GM18907 (cell line): ENCODE data around the gene DGKB.

Experiments used
- ATAC-seq: cut with Tn5 transposase; IDR thresholded peaks from one replicate; pipeline ENCODE4 v1.9.1; 2021; ENCODE audit warnings: mild to moderate bottlenecking, moderate library complexity; ENCODE audit not compliant: unreplicated experiment

Gene DGKB

GRCh38 chr7:14902589-14903067 lies at the start of gene DGKB:
Gene DGKB, minus strand, starts transcription at chr7:14902751.
- no peak for ATAC-seq

GRCh38 chr7:14950013-14950412 lies 47.5 kb upstream of the DGKB start:
- ATAC-seq = no peak

GRCh38 chr7:14938181-14938580 lies 35.6 kb upstream of the DGKB start:
- ATAC-seq = no peak

DNA sequence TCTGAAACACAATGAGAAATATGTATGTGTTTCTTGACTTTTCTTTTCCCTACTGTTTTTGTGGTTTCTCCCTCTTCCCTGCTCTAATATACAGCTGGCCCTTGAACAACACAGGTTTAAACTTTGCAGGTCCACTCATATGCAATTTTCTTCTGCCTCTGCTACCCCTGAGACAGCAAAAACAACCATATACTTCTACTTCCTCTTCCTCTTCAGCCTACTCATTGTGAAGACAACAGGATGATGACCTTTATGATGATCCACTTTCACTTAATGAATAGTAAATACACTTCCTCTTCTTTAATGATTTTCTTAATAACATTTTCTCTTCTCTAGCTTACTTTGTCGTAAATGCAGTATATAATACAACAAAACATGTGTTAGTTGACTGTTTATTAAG lies 35.0 kb upstream of the DGKB start:
- ATAC-seq = no peak

GRCh38 chr7:14936554-14936953 lies 34.0 kb upstream of the DGKB start:
- ATAC-seq = no peak

- no peak for ATAC-seq
These were observed 32.3 kb upstream of the DGKB start for GRCh38 chr7:14934839-14935238.

- no peak for ATAC-seq
These were observed 29.1 kb upstream of the DGKB start for GRCh38 chr7:14931511-14932215.

DNA sequence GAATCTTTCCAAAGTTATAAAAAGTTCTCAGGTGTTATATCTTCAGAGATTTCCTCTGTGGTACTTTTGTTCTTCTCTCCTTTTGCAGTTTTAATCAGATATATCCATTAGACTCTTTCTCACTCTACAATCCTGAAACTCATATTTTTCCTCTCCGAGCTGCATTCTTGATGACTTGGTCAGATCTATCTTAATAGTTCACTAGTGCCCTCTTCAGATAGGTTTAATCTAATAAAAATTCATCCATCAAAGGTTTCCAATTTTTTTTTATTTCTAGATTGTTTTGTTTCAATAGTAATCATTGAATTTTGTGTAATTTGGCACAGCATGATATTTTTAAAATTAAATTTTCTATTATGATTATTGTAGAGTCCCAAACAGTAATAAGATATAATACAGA lies 21.8 kb upstream of the DGKB start:
- ATAC-seq = no peak

DNA sequence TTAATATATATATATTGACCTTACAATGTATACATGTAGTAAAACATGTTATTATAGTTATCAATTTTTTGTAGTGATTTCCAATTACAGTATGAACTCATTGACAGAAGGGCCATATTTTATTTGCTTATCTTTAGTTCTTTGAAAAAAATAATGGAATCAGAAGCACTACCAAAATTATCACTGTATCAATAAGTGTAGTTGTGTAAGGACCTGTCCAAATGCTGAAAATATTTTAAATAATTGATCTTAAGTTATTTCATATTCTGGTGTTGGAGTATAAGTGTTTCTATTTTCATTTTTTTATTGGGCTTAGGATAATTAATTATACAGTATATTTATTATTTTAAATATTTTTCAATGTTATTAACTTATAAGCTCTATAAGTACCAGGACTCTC lies 8.5 kb upstream of the DGKB start:
- ATAC-seq = no peak

DNA sequence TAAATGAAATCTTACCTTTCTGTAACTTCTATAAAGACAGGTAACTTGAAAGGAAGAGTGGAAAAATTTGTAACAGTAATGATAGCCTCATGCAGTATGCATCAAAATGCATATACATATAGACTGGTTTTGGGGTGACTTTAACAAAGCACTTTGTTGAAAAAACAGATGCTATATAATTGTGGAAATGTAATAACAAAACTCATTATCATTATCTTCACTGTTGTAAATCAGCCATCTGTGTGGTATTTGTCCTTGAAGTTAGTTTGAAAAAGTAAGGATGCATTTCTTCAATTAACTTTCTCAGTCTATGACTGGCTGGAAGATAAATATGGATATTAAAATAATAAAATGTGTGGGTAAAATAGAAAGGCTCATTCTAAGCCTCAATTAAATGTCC lies 6.1 kb upstream of the DGKB start:
- ATAC-seq = no peak

- no peak for ATAC-seq
These were observed 3.2 kb upstream of the DGKB start for GRCh38 chr7:14905764-14906163.

DNA sequence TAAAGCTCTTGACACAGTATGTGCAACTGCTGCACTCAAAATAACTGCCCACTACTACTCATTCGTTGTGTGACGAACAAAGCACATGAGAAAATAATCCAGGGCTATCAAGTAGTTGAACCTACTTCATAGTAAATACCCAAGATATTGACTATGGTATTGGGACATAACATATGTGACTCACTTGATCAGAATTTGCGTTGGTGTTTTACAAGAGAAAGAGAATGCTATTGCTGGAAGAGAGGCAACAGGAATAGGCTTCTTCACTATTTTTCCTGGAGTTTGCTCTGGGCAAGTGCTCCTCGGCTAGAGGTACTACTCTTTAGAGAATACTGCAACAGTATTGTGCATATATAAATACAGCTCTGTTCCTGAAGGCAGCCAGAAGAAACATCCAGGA lies 2.5 kb downstream of the DGKB start:
- ATAC-seq = no peak

DNA sequence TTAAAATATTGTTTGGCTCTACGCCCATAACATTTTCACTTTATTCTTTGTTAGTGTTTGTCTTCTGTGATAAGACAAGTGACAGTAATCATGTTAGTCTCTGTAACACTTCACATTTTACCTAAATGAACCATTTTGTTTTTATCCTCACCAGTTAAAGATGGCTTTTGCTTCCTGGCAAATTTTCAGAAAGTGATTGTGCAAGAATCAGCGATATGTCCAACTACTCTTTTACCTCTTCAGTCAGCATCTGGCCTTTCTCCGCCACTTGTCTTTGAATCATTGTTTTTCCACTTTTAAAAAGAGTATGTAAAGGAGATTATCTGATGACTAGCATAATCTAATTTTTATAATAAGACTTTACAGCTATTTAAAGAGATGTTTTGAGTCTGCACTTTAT lies 3.5 kb downstream of the DGKB start:
- ATAC-seq = no peak

DNA sequence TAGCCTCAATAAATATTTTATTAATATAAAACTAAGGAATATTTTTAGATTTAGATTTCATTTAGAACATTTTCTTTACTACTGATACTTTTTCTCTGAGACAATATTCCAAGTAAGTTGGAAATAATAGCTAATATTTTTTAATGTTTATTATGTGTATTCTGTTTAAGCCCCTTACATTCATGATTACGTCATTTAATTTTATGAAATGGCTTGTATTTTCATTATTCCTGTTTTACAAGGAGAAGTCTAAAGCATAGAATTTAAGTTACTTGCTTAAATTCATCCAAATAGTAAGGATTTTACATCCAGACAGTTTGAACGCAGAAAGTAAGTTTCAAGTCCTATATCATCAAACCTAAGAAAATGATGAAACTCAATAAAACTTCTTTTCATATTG lies 6.1 kb downstream of the DGKB start:
- no peak for ATAC-seq

GRCh38 chr7:14894826-14895225 lies 7.7 kb downstream of the DGKB start:
- ATAC-seq = no peak

DNA sequence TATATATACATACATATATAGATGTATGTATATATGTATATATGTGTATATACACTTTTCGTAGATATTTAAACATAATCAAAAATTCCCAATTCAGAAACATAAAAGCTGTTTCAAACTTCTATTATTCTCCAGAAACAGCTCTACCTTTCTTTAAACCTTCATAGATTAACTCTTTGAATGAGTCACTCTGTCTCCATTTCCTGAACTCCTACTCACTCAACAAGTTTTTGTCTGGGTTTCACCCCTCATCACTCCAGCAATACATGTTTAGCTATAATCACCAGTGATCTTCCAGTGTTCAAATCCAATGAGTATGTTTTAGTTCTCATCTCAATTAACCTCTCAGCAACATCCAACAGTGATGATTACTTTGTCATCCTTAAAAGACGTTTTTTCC lies 9.6 kb downstream of the DGKB start:
- no peak for ATAC-seq

GRCh38 chr7:14891289-14891688 lies 11.3 kb downstream of the DGKB start:
- no peak for ATAC-seq

- ATAC-seq = no peak
These were observed 13.6 kb downstream of the DGKB start for GRCh38 chr7:14888962-14889361.

- ATAC-seq = no peak
These were observed 16.0 kb downstream of the DGKB start for GRCh38 chr7:14886533-14886932.

GRCh38 chr7:14875941-14876587 lies 26.5 kb downstream of the DGKB start:
- ATAC-seq = no peak

DNA sequence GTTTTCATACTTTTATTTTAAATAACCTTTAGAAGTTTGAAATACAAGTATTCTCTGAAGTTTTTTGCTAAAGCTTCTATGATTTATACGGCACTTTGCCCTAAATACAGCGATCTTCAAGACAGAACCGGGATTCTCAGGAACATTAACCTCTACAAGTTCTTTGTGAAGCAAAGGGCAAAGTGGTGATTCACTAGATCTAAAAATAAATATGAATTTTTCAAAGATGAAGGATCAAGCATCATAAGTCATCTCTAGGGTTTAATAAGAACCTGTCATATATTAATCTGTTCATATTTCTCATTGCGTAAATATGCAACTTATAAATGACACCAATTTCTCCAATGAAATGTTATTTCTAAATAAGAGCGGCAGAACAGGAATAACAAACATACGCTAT lies 30.7 kb downstream of the DGKB start:
- no peak for ATAC-seq

DNA sequence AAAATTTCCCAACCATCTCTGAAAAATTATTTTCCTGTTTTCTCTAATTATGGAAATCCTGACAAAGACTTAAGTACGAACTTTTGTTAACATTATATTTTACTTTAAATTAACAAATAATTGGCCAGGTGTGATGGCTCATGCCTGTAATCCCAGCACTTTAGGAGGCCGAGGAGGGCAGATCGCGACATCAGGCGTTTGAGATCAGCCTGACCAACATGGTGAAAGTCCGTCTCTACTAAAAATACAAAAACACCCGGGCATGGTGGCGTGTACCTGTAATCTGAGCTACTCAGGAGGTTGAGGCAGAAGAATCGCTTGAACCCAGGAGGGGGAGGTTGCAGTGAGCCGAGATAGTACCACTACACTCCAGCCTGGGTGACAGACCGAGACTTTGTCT lies 32.2 kb downstream of the DGKB start:
- ATAC-seq = no peak

DNA sequence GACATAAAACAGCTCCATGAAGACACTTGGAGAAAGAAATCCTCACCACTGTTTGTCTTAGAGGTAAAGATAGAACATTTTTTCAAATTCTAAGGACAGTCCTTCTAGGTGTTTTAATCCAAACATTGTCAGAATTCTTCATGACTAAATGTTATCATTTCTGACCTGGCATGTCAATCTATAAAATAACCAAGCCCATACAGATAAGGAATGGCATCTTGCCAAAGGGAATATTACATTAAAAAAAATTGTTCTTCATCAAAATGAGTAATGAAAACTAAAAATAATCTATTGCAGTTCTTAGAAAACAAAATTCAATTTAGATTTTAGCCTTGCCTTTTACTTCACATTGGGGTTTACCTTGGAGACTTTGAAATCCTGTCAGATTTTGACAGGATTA lies 33.6 kb downstream of the DGKB start:
- ATAC-seq = no peak
